Stimulated activated naive CD8-positive, alpha-beta T cell treated with anti-CD3 and anti-CD28 coated beads, Interleukin-15, Interleukin-2, amounts not matched to agents 100 ng/mL and 50 ng/mL, for 24 hours (primary cell): Measurements from ENCODE around the gene CAMK2B.

Experiments used
- H3K27ac Mint-ChIP-seq: one replicate; pipeline ENCODE4 v1.8.0; 2021; ENCODE audit warnings: mild to moderate bottlenecking, mixed read lengths
- H3K27me3 Mint-ChIP-seq: one replicate; pipeline ENCODE4 v1.8.0; 2021; ENCODE audit warnings: mixed read lengths
- H3K36me3 Mint-ChIP-seq: one replicate; pipeline ENCODE4 v1.8.0; 2021; ENCODE audit warnings: low read depth, mixed read lengths
- H3K4me1 Mint-ChIP-seq: one replicate; pipeline ENCODE4 v1.8.0; 2021; ENCODE audit warnings: low read depth, mixed read lengths
- H3K4me3 Mint-ChIP-seq: one replicate; pipeline ENCODE4 v1.8.0; 2021; ENCODE audit warnings: mild to moderate bottlenecking, mixed read lengths
- H3K9me3 Mint-ChIP-seq: one replicate; pipeline ENCODE4 v1.8.0; 2021; ENCODE audit warnings: mixed read lengths

CAMK2B gene

GRCh38 chr7:44194562-44195145 is 130.7 kb downstream of the CAMK2B start:
- no peak overlapping the region for H3K4me3 Mint-ChIP-seq
- H3K27me3 Mint-ChIP-seq = peaks cover 5% of the 10 kb centered on the region
- no peaks in the 10 kb centered on the region for H3K36me3 Mint-ChIP-seq
- H3K4me1 Mint-ChIP-seq = peaks cover 12% of the 10 kb centered on the region
- no peak overlapping the region for H3K27ac Mint-ChIP-seq
- H3K9me3 Mint-ChIP-seq = no peaks in the 10 kb centered on the region

- Mint-ChIP-seq H3K9me3 (no peaks in the 10 kb centered on the region), H3K36me3 (no peaks in the 10 kb centered on the region), H3K4me1 (peaks cover 12% of the 10 kb centered on the region), H3K27ac (no peak overlapping the region), H3K4me3 (no peak overlapping the region), H3K27me3 (peaks cover 5% of the 10 kb centered on the region)
These were observed 131.3 kb downstream of the CAMK2B start for GRCh38 chr7:44194069-44194468.

- Mint-ChIP-seq H3K9me3 (no peaks in the 10 kb centered on the region), H3K4me3 (no peak overlapping the region), H3K27me3 (peaks cover 5% of the 10 kb centered on the region), H3K36me3 (no peaks in the 10 kb centered on the region), H3K27ac (no peak overlapping the region), H3K4me1 (peaks cover 12% of the 10 kb centered on the region)
These were observed 132.2 kb downstream of the CAMK2B start for GRCh38 chr7:44193011-44193802.

GRCh38 chr7:44191171-44191570 is 134.2 kb downstream of the CAMK2B start:
- Mint-ChIP-seq H3K4me3 (no peak overlapping the region), H3K9me3 (no peaks in the 10 kb centered on the region), H3K4me1 (peaks cover 7% of the 10 kb centered on the region), H3K36me3 (no peaks in the 10 kb centered on the region), H3K27me3 (no peaks in the 10 kb centered on the region), H3K27ac (no peak overlapping the region)

- no peaks in the 10 kb centered on the region for H3K36me3 Mint-ChIP-seq
- peaks cover 7% of the 10 kb centered on the region for H3K4me1 Mint-ChIP-seq
- H3K9me3 Mint-ChIP-seq = no peaks in the 10 kb centered on the region
- no peak overlapping the region for H3K4me3 Mint-ChIP-seq
- no peaks in the 10 kb centered on the region for H3K27me3 Mint-ChIP-seq
- H3K27ac Mint-ChIP-seq = no peak overlapping the region
These were observed 135.2 kb downstream of the CAMK2B start for GRCh38 chr7:44189993-44190872.

- Mint-ChIP-seq H3K4me1 (peaks cover 7% of the 10 kb centered on the region), H3K27ac (no peak within 1 kb of the TSS), H3K9me3 (no peaks in the 10 kb centered on the region), H3K4me3 (no peak within 1 kb of the TSS), H3K36me3 (no peaks in the 10 kb centered on the region), H3K27me3 (no peaks in the 10 kb centered on the region)
These were observed 136.0 kb downstream of the CAMK2B start, which contains the start of gene GCK for GRCh38 chr7:44189286-44189992. GCK (minus strand) TSS chr7:44189439; CDS start chr7:44188953, 486 bp downstream.

GRCh38 chr7:44188480-44189225 is 136.7 kb downstream of the CAMK2B start:
- Mint-ChIP-seq H3K27me3 (no peaks in the 10 kb centered on the region), H3K9me3 (no peaks in the 10 kb centered on the region), H3K4me1 (no peaks in the 10 kb centered on the region)

GRCh38 chr7:44187636-44188416 is 137.6 kb downstream of the CAMK2B start:
- Mint-ChIP-seq H3K27me3 (no peaks in the 10 kb centered on the region), H3K27ac (no peak overlapping the region), H3K9me3 (peaks cover 3% of the 10 kb centered on the region), H3K4me1 (no peaks in the 10 kb centered on the region), H3K4me3 (no peak overlapping the region), H3K36me3 (no peaks in the 10 kb centered on the region)

More at GRCh38 chr7:44188480-44189225, 136.7 kb downstream of the CAMK2B start:
- no peaks in the 10 kb centered on the region for H3K36me3 Mint-ChIP-seq
- no peak overlapping the region for H3K4me3 Mint-ChIP-seq
- H3K27ac Mint-ChIP-seq = no peak overlapping the region

GRCh38 chr7:44186736-44187135 is 138.7 kb downstream of the CAMK2B start:
- H3K9me3 Mint-ChIP-seq = peaks cover 8% of the 10 kb centered on the region
- H3K4me3 Mint-ChIP-seq = no peak overlapping the region
- H3K36me3 Mint-ChIP-seq = no peaks in the 10 kb centered on the region
- H3K27ac Mint-ChIP-seq = no peak overlapping the region
- H3K27me3 Mint-ChIP-seq = no peaks in the 10 kb centered on the region
- H3K4me1 Mint-ChIP-seq = no peaks in the 10 kb centered on the region

- no peaks in the 10 kb centered on the region for H3K4me1 Mint-ChIP-seq
- no peak overlapping the region for H3K4me3 Mint-ChIP-seq
- no peak overlapping the region for H3K27ac Mint-ChIP-seq
- no peaks in the 10 kb centered on the region for H3K36me3 Mint-ChIP-seq
- peaks cover 8% of the 10 kb centered on the region for H3K9me3 Mint-ChIP-seq
- H3K27me3 Mint-ChIP-seq = no peaks in the 10 kb centered on the region
These were observed 139.7 kb downstream of the CAMK2B start for GRCh38 chr7:44185729-44186128.

GRCh38 chr7:44184873-44185446 is 140.4 kb downstream of the CAMK2B start:
- Mint-ChIP-seq H3K27ac (no peak overlapping the region), H3K9me3 (peaks cover 8% of the 10 kb centered on the region), H3K4me3 (no peak overlapping the region), H3K4me1 (no peaks in the 10 kb centered on the region), H3K36me3 (no peaks in the 10 kb centered on the region), H3K27me3 (no peaks in the 10 kb centered on the region)

- Mint-ChIP-seq H3K36me3 (no peaks in the 10 kb centered on the region), H3K27me3 (no peaks in the 10 kb centered on the region), H3K4me3 (no peak overlapping the region), H3K27ac (no peak overlapping the region), H3K4me1 (no peaks in the 10 kb centered on the region), H3K9me3 (peaks cover 8% of the 10 kb centered on the region)
These were observed 141.1 kb downstream of the CAMK2B start for GRCh38 chr7:44184206-44184872.

GRCh38 chr7:44183386-44183785 is 142.0 kb downstream of the CAMK2B start:
- no peaks in the 10 kb centered on the region for H3K4me1 Mint-ChIP-seq
- H3K27me3 Mint-ChIP-seq = no peaks in the 10 kb centered on the region
- no peak overlapping the region for H3K4me3 Mint-ChIP-seq
- no peak overlapping the region for H3K27ac Mint-ChIP-seq
- H3K36me3 Mint-ChIP-seq = no peaks in the 10 kb centered on the region
- H3K9me3 Mint-ChIP-seq = peaks cover 8% of the 10 kb centered on the region
